ENCODE results near the gene SLC22A2.

Gene SLC22A2

DNA sequence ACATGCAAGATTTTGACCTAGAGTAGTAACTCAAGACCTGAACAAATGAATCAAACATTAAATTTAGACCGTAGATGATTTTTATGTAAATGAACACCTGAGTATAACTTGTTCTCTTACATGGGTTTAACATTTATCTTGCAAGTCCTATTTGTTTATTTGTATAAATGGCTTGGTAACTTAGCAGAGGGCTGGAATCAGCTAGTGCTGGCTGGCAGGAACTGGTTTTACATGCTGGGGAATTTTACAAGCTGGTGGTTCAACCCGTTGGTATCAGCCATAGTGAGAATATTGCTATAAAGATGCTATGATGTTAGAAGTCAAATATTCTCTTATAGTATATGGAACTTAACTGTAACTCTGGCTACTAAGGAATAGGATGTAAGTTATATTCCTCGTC is 8.9 kb downstream of the SLC22A2 start:
- Histone ChIP-seq H3K4me2 (ENCODE audit: low read depth, low read length, poor library complexity, severe bottlenecking) (no peak overlapping the region), H4K20me1 (ENCODE audit: low read depth, low read length) (no peaks in the 10 kb centered on the region), H3K36me3 (ENCODE audit: low read length) (no peaks in the 10 kb centered on the region), H3K9ac (ENCODE audit: low read length) (no peak overlapping the region), H3K27ac (ENCODE audit: low read depth, low read length) (no peak overlapping the region), H3K9me2 (replicated peaks; ENCODE audit: insufficient read depth, low read length) (no peaks in the 10 kb centered on the region), H3K79me2 (ENCODE audit: insufficient read depth, low read length) (no peaks in the 10 kb centered on the region), H2AFZ (ENCODE audit: low read depth, low read length, severe bottlenecking) (no peak overlapping the region), H3F3A (ENCODE audit: insufficient read depth) (no peaks in the 10 kb centered on the region), H3K9me3 (ENCODE audit: insufficient read depth, low read length) (no peaks in the 10 kb centered on the region), H3K4me3 (ENCODE audit: insufficient read depth, low read length, poor library complexity, severe bottlenecking) (no peak overlapping the region), H3K27me3 (ENCODE audit: low read length) (no peaks in the 10 kb centered on the region)
- TF ChIP-seq, protein P1, sequence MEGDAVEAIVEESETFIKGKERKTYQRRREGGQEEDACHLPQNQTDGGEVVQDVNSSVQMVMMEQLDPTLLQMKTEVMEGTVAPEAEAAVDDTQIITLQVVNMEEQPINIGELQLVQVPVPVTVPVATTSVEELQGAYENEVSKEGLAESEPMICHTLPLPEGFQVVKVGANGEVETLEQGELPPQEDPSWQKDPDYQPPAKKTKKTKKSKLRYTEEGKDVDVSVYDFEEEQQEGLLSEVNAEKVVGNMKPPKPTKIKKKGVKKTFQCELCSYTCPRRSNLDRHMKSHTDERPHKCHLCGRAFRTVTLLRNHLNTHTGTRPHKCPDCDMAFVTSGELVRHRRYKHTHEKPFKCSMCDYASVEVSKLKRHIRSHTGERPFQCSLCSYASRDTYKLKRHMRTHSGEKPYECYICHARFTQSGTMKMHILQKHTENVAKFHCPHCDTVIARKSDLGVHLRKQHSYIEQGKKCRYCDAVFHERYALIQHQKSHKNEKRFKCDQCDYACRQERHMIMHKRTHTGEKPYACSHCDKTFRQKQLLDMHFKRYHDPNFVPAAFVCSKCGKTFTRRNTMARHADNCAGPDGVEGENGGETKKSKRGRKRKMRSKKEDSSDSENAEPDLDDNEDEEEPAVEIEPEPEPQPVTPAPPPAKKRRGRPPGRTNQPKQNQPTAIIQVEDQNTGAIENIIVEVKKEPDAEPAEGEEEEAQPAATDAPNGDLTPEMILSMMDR (IDR thresholded peaks at IDR 0.05; ENCODE audit: insufficient read depth, low read length, poor library complexity, severe bottlenecking), result no peak
- TF ChIP-seq EZH2phosphoT487 (conservative IDR thresholded peaks at IDR 0.05; ENCODE audit: low read length), result no peak

DNA sequence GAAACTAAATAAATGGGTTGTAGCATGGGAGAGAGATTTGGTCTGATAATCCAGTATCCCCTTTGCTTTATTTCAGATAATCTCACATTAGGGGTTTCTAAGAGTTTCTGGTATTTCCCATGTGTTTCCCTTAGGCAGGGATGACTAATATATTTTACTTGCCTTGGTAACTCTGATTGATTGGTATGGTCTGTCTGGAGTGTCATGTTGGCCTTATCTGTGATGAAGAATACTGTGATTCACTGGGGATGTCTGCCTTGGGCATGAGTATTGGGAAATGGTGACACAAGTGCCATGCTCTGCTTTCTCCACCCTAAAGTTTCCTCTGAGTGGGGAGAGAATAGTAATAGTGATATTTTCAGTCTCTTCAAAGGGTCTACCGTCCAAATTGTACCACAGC is 10.1 kb downstream of the SLC22A2 start:
- Histone ChIP-seq H4K20me1 (ENCODE audit: low read depth, low read length) (no peaks in the 10 kb centered on the region), H3K36me3 (ENCODE audit: low read length) (no peaks in the 10 kb centered on the region), H3K4me2 (ENCODE audit: low read depth, low read length, poor library complexity, severe bottlenecking) (no peak overlapping the region), H3K27me3 (ENCODE audit: low read length) (no peaks in the 10 kb centered on the region), H3F3A (ENCODE audit: insufficient read depth) (no peaks in the 10 kb centered on the region), H3K79me2 (ENCODE audit: insufficient read depth, low read length) (no peaks in the 10 kb centered on the region), H3K4me3 (ENCODE audit: insufficient read depth, low read length, poor library complexity, severe bottlenecking) (no peak overlapping the region), H2AFZ (ENCODE audit: low read depth, low read length, severe bottlenecking) (no peak overlapping the region), H3K9me2 (replicated peaks; ENCODE audit: insufficient read depth, low read length) (no peaks in the 10 kb centered on the region), H3K9ac (ENCODE audit: low read length) (no peak overlapping the region), H3K9me3 (ENCODE audit: insufficient read depth, low read length) (no peaks in the 10 kb centered on the region), H3K27ac (ENCODE audit: low read depth, low read length) (no peak overlapping the region)
- TF ChIP-seq, protein P1 (IDR thresholded peaks at IDR 0.05; ENCODE audit: insufficient read depth, low read length, poor library complexity, severe bottlenecking), result no peak
- no peak for TF ChIP-seq EZH2phosphoT487 (conservative IDR thresholded peaks at IDR 0.05; ENCODE audit: low read length)

DNA sequence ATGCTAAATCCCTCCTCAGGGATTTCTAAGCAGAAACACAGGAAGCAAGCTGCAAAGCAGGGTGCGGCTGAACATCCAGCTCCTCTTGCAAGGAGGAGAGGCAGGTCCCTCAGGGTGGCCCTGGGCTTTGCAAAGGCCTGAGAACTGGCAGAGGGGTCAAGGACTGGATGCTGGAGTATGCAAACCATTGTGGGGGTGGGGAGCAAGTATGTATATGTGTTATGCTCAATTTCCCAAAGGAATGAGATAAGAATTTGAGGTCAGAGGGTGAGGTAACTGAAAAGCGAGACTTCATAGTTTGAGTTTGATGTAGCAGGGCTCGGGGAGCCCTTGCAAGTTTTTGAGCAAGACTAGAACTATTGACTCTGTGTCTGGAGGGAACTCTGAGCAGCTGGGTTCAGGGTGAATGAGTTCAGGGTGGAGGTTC is 11.2 kb downstream of the SLC22A2 start:
- H3K4me3 ChIP-seq (ENCODE audit: insufficient read depth, low read length, poor library complexity, severe bottlenecking), result no peak overlapping the region
- TF ChIP-seq, protein P1 (IDR thresholded peaks at IDR 0.05; ENCODE audit: insufficient read depth, low read length, poor library complexity, severe bottlenecking), result no peak
- TF ChIP-seq EZH2phosphoT487 (conservative IDR thresholded peaks at IDR 0.05; ENCODE audit: low read length), result no peak
- H3K36me3 ChIP-seq (ENCODE audit: low read length), result no peaks in the 10 kb centered on the region
- H3K9me2 ChIP-seq (replicated peaks; ENCODE audit: insufficient read depth, low read length), result no peaks in the 10 kb centered on the region
- no peaks in the 10 kb centered on the region for H3F3A ChIP-seq (ENCODE audit: insufficient read depth)
- no peak overlapping the region for H2AFZ ChIP-seq (ENCODE audit: low read depth, low read length, severe bottlenecking)
- H3K27me3 ChIP-seq (ENCODE audit: low read length), result no peaks in the 10 kb centered on the region
- H3K9me3 ChIP-seq (ENCODE audit: insufficient read depth, low read length), result no peaks in the 10 kb centered on the region
- no peak overlapping the region for H3K9ac ChIP-seq (ENCODE audit: low read length)
- H3K79me2 ChIP-seq (ENCODE audit: insufficient read depth, low read length), result no peaks in the 10 kb centered on the region
- H3K4me2 ChIP-seq (ENCODE audit: low read depth, low read length, poor library complexity, severe bottlenecking), result no peak overlapping the region
- H3K27ac ChIP-seq (ENCODE audit: low read depth, low read length), result no peak overlapping the region
- H4K20me1 ChIP-seq (ENCODE audit: low read depth, low read length), result no peaks in the 10 kb centered on the region

Data from SU-DHL-6 (cell line).